ENCODE measurements around the gene C1QTNF7. TPM values are rescaled to one million over a fixed set of nuclear protein-coding genes. Genes with fewer than 3 reads are reported as not detected.
A peak's percentile ranks its signal among the peaks of the same experiment; 100 is the strongest.

C1QTNF7 gene
- total and polyA plus RNA-seq, 12 donors = 0.30 to 2.7 (median 1.5) TPM

DNA sequence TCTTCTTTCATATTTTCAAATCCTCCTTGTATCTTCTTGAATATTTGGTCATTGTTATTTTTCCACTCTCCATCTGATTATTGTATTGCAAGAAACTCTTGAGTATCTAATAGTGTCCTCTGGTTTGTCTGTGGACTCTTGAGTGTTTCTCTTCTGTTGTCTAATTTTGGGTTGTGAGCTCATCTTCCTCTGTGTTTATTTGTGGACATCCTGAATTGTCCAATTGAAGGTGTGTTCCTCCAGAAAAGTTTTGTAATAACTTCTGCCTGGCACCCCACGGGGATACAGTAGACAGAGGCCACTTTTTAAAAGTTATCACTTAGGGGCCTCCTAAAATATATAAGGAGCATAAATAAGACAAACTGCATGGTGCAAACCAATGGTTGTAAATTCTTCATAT lies 38.8 kb downstream of the C1QTNF7 start:
- peaks cover 0 to 33% (median 21%) of the 10 kb centered on the region in 9 donors for H3K4me1 ChIP-seq
- intact Hi-C loops (cut with DNase I) = loop anchor here in 1 of 10 donors (10.0 kb wide), 1 partner anchor 462 kb away; the partner anchor contains the start of gene CPEB2
- H3K4me3 ChIP-seq = no peak overlapping the region
- no peaks in the 10 kb centered on the region for H3K36me3 ChIP-seq
- WGBS, 2 donors = 64% methylated on average over 1 of the region's 1 CpG
- no peak for DNase-seq
- peak overlapping the region in 1 of 10 donors; percentile 18 for H3K27ac ChIP-seq
- no peaks in the 10 kb centered on the region for H3K9me3 ChIP-seq
- ATAC-seq = peak in 1 of 8 donors; percentile 44
- no peaks in the 10 kb centered on the region for H3K27me3 ChIP-seq
- TF ChIP-seq, protein P1, sequence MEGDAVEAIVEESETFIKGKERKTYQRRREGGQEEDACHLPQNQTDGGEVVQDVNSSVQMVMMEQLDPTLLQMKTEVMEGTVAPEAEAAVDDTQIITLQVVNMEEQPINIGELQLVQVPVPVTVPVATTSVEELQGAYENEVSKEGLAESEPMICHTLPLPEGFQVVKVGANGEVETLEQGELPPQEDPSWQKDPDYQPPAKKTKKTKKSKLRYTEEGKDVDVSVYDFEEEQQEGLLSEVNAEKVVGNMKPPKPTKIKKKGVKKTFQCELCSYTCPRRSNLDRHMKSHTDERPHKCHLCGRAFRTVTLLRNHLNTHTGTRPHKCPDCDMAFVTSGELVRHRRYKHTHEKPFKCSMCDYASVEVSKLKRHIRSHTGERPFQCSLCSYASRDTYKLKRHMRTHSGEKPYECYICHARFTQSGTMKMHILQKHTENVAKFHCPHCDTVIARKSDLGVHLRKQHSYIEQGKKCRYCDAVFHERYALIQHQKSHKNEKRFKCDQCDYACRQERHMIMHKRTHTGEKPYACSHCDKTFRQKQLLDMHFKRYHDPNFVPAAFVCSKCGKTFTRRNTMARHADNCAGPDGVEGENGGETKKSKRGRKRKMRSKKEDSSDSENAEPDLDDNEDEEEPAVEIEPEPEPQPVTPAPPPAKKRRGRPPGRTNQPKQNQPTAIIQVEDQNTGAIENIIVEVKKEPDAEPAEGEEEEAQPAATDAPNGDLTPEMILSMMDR (IDR thresholded peaks at IDR 0.05) = no peak

DNA sequence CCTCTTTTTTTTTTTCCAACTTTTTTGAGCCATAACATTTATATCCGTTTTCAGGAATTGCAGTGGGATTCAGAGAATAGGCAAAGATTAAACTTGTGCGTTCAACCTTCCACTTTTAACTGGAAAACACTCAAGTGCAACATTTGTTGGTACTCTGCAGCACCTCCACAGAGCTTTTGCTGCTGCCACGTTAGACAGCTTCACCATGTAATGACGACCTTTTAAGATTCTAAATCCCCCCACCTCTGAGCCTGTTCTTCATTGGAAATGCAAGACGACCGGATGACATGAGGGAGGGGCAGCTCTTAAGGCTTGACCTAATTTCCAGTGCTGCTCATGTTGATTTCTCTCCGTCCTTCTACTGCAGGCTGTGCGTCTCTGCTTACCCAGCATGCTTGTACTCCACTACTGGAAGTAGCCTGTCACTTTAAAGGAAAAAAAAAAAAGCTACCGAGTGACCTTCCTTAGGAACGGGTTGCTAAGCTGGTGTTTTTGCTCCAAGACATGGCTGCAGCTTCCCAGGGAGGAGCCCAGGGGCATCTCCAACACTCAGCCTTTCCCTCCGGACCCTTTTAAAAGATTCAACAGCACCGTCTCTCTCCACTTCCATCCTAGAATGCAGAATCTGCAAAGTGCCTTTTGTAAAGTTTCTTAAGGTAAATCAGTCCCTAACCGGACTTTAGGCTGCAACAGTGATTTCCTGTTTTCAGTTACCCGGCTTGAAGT lies 41.7 kb downstream of the C1QTNF7 start, which contains the start of gene CC2D2A:
CC2D2A (plus strand) TSS at position 481 of the 726 bp plus-strand sequence. CDS start 6,051 bp downstream, outside the sequence.
- Histone ChIP-seq H3K9me3 (no peaks in the 10 kb centered on the region), H3K27me3 (no peaks in the 10 kb centered on the region), H3K4me3 (peak within 1 kb of the TSS; percentile 42 to 70 (median 61)), H3K4me1 (peaks cover 0 to 41% (median 21%) of the 10 kb centered on the region in 9 donors), H3K27ac (peak within 1 kb of the TSS in 9 of 10 donors; percentile 3 to 75 (median 50)), H3K36me3 (no peaks in the 10 kb centered on the region)
- 4% methylated on average over 14 of the region's 14 CpGs for WGBS, 2 donors
- ATAC-seq = peak; percentile 89 to 95 (median 92)
- TF ChIP-seq, protein P1 (IDR thresholded peaks at IDR 0.05) = no peak
- no peak for DNase-seq
- intact Hi-C loops (cut with DNase I) = loop anchor here in 7 of 10 donors (10.0 kb wide), 4 partner anchors 175 to 525 kb away; partner anchors contain the start of genes FBXL5 (in 4 of the 7) and CPEB2 (in 1 of the 7)

DNA sequence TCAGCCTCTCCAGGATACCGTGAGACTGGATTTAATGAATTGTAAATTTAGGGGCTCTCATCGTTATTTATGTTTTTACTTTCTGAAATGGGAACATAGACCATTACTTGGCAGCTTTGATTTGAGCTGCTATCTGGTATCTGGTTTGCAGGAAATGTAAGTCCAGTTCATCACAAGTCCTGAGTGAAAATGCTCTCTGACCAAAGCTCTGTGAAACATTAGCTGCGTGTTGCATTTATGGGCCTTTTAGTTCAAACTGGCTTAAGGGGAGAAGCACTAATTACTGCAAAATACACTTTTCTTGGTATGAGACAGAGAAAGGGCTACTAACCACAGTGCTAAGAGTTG lies 42.3 kb downstream of the C1QTNF7 start:
- Histone ChIP-seq H3K36me3 (no peaks in the 10 kb centered on the region), H3K4me3 (peak overlapping the region; percentile 42 to 70 (median 61)), H3K4me1 (peaks cover 0 to 41% (median 21%) of the 10 kb centered on the region in 9 donors), H3K27me3 (no peaks in the 10 kb centered on the region), H3K27ac (peak overlapping the region in 9 of 10 donors; percentile 3 to 75 (median 50)), H3K9me3 (no peaks in the 10 kb centered on the region)
- DNase-seq (no peak), ATAC-seq (peak in 6 of 8 donors; percentile 11 to 24 (median 19))
- WGBS, 2 donors = 1 to 2% methylated on average over 3 of the region's 3 CpGs
- intact Hi-C loops (cut with DNase I) = loop anchor here in 7 of 10 donors (10.0 kb wide), 3 partner anchors 175 to 525 kb away; partner anchors contain the start of gene FBXL5 (in 4 of the 7)
- TF ChIP-seq, protein P1 (IDR thresholded peaks at IDR 0.05) = no peak

DNA sequence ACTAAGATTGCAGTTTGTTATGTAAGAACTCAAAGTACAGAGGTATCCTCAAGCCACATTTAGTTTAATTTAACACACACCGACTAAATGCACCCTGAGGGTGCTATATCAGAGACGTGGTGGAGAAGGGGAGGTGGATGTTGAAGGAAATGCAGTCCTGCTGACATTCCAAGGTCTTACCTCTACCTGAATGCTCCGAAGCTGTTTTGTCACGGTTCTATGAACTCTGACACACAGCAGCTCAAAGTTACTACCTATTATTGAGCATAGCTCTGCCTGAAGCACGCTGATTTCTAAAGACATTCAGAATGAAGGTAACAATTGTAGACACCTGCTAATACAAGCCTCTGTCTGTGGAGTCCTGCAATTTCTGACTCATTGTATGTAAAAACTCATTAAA lies 48.6 kb downstream of the C1QTNF7 start:
- no peaks in the 10 kb centered on the region for H3K9me3 ChIP-seq
- peaks cover 0 to 49% (median 0%) of the 10 kb centered on the region in 9 donors for H3K36me3 ChIP-seq

More for the DNA sequence above, 48.6 kb downstream of the C1QTNF7 start:
- DNase-seq (no peak), ATAC-seq (no peak)
- TF ChIP-seq, protein P1 (IDR thresholded peaks at IDR 0.05) = no peak
- intact Hi-C loops (cut with DNase I) = loop anchor here in 8 of 10 donors (5.0 to 10.0 kb wide), 7 partner anchors 168 to 518 kb away; partner anchors contain the start of gene FBXL5 (in 4 of the 8)
- Histone ChIP-seq H3K4me3 (no peak overlapping the region), H3K27me3 (no peaks in the 10 kb centered on the region), H3K27ac (no peak overlapping the region), H3K4me1 (peaks cover 0 to 31% (median under 1%) of the 10 kb centered on the region in 9 donors)
- WGBS, 2 donors = 93% methylated on average over 5 of the region's 5 CpGs
